Neural cell (in vitro differentiated cells): Measurements from ENCODE around the gene TMCC1. TPM values are rescaled to one million over a fixed set of nuclear protein-coding genes. Genes with fewer than 3 reads are reported as not detected.

Experiments used
- H2AFZ ChIP-seq: fragments of 200-600, 300-800 bp; sonication (generic), shearing (Covaris generic); 2 replicates; pipeline ENCODE4 v1.6.0; 2014; ENCODE audit warnings: low read depth, mild to moderate bottlenecking, antibody characterized with exemption, low read length, moderate library complexity
- H3F3A ChIP-seq: fragments of 200-600 bp; shearing (Covaris generic); 2 replicates; pipeline ENCODE4 v1.6.1; 2016; ENCODE audit warnings: mild to moderate bottlenecking, moderate library complexity, mixed read lengths, antibody characterized with exemption, low read length; ENCODE audit not compliant: insufficient read depth, poor library complexity, severe bottlenecking
- H3K27ac ChIP-seq: fragments of 200-600, 300-800 bp; sonication (generic), shearing (Covaris generic); 2 replicates; pipeline ENCODE4 v1.5.1; 2014; ENCODE audit warnings: mild to moderate bottlenecking, low read length, moderate library complexity
- H3K27me3 ChIP-seq: fragments of 300-800, 200-600 bp; sonication (generic), shearing (Covaris generic); 2 replicates; pipeline ENCODE4 v1.6.0; 2014; ENCODE audit warnings: mild to moderate bottlenecking, low read depth, low read length, moderate library complexity; ENCODE audit not compliant: insufficient read depth
- H3K36me3 ChIP-seq: fragments of 300-800, 200-600 bp; sonication (generic), shearing (Covaris generic); 2 replicates; pipeline ENCODE4 v1.5.1; 2014; ENCODE audit warnings: mild to moderate bottlenecking, antibody characterized with exemption, low read length, moderate library complexity; ENCODE audit not compliant: insufficient read depth
- H3K4me2 ChIP-seq: fragments of 300-800, 200-600 bp; sonication (generic), shearing (Covaris generic); 2 replicates; pipeline ENCODE4 v1.6.0; 2014; ENCODE audit warnings: mild to moderate bottlenecking, low read length
- H3K4me3 ChIP-seq: fragments of 300-800, 200-600 bp; sonication (generic), shearing (Covaris generic); 2 replicates; pipeline ENCODE4 v1.5.1; 2014; ENCODE audit warnings: mild to moderate bottlenecking, low read length, moderate library complexity
- H3K79me2 ChIP-seq: fragments of 200-600 bp; shearing (Covaris generic); replicated peaks from 2 replicates; pipeline ENCODE4 v1.6.0; 2014; ENCODE audit warnings: mild to moderate bottlenecking, low read length, moderate library complexity; ENCODE audit not compliant: insufficient read depth
- H3K9ac ChIP-seq: fragments of 300-800, 200-600 bp; sonication (generic), shearing (Covaris generic); 2 replicates; pipeline ENCODE4 v1.6.1; 2016; ENCODE audit warnings: mild to moderate bottlenecking, low read length, mixed read lengths
- H3K9me2 ChIP-seq: fragments of 200-600 bp; shearing (Covaris generic); 2 replicates; pipeline ENCODE4 v1.6.1; 2016; ENCODE audit warnings: mild to moderate bottlenecking, low read length, mixed read lengths; ENCODE audit not compliant: insufficient read depth
- H3K9me3 ChIP-seq: fragments of 200-600, 300-800 bp; sonication (generic), shearing (Covaris generic); 2 replicates; pipeline ENCODE4 v1.6.1; 2016; ENCODE audit warnings: mild to moderate bottlenecking, mixed run types, low read length, moderate library complexity, mixed read lengths
- H4K20me1 ChIP-seq: fragments of 200-600 bp; shearing (Covaris generic); 2 replicates; pipeline ENCODE4 v1.6.1; 2016; ENCODE audit warnings: mild to moderate bottlenecking, mixed run types; ENCODE audit not compliant: insufficient read depth
- EP300 ChIP-seq: fragments of 450-650 bp; conservative IDR thresholded peaks from 2 replicates; pipeline ENCODE4 v1.6.1; 2014; ENCODE audit warnings: antibody characterized with exemption, mild to moderate bottlenecking, moderate library complexity; ENCODE audit not compliant: poor library complexity, severe bottlenecking
- EZH2 ChIP-seq: fragments of 200-600, 300-800 bp; shearing (Covaris generic), sonication (generic); IDR thresholded peaks from 2 replicates; pipeline ENCODE4 v1.6.1; 2014; ENCODE audit warnings: antibody characterized with exemption, low read length, borderline replicate concordance, mild to moderate bottlenecking; ENCODE audit not compliant: insufficient read depth, poor library complexity, severe bottlenecking
- MXI1 ChIP-seq: fragments of 450-650 bp; conservative IDR thresholded peaks from 2 replicates; pipeline ENCODE4 v1.6.1; 2014; ENCODE audit warnings: antibody characterized with exemption, mild to moderate bottlenecking; ENCODE audit not compliant: poor library complexity, severe bottlenecking
- POLR2AphosphoS5 ChIP-seq: IDR thresholded peaks from 2 replicates; pipeline ENCODE4 v1.6.1; 2012
- RAD21 ChIP-seq: fragments of 450-650 bp; conservative IDR thresholded peaks from 2 replicates; pipeline ENCODE4 v1.6.1; 2014; ENCODE audit warnings: antibody characterized with exemption, mild to moderate bottlenecking, moderate library complexity
- SMC3 ChIP-seq: fragments of 450-650 bp; conservative IDR thresholded peaks from 2 replicates; pipeline ENCODE4 v1.6.1; 2014; ENCODE audit warnings: antibody characterized with exemption, mild to moderate bottlenecking, moderate library complexity; ENCODE audit not compliant: poor library complexity
- TAF1 ChIP-seq: IDR thresholded peaks from 2 replicates; pipeline ENCODE4 v1.6.1; 2012; ENCODE audit warnings: low read depth
- polyA plus RNA-seq: library from polyadenylated mRNA; depleted of rRNA; stranded (reverse); fragments of >200 nt; gene quantifications from 2 replicates; pipeline ENCODE4 v1.2.3, GENCODE V29; 2014
- TF ChIP-seq, protein P1 (sequence below): fragments of 450-650 bp; IDR thresholded peaks from 2 replicates; pipeline ENCODE4 v1.5.1; 2014; ENCODE audit warnings: antibody characterized with exemption, mild to moderate bottlenecking, moderate library complexity; ENCODE audit not compliant: poor library complexity, severe bottlenecking
- TF ChIP-seq, protein P2 (sequence below): IDR thresholded peaks from 2 replicates; pipeline ENCODE4 v1.6.1; 2012; ENCODE audit warnings: borderline replicate concordance

Gene TMCC1
- polyA plus RNA-seq, 1 donor from 2014 or later, result 25.0 TPM

DNA sequence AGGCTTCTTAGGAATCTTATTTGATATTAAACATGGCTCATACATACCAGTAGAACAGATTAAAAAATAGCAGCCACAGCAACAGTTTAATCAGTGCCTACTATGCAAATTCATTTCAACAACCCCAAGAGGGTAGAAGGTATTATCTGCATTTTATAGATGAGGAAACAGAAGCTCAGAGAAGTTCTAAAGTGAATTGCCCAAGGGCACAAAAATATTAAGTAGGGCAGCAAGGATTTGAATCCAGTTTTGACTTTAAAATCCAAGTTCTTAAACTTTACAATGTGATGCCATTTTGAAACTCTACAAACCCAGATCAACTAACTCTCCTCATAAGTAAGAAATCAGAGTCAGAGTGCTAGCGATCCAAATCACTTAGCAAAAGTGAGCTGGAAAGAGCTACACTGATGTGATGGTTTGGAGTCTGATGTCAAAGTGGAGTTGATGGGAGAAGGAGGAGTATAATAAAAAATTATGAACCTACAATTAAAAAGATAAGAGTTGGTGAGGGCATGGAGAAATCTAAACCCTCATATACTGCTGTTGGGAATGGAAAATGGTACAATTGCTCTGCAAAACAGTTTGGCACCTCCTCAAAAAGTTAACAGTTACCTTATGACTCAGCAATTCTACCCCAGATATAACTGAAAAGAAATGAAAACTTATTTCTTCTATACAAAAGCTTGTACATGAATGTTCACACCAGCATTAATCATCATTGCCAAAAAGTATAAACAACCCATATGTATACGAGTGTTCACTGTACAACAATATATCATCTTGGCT lies 236.1 kb downstream of the TMCC1 start:
- Histone ChIP-seq H3K4me3 (no peak overlapping the region), H3K27ac (no peak overlapping the region), H2AFZ (no peak overlapping the region), H3K79me2 (peaks cover 5% of the 10 kb centered on the region), H3K9me3 (no peaks in the 10 kb centered on the region), H3K4me2 (no peak overlapping the region), H3K9ac (no peak overlapping the region), H3F3A (no peaks in the 10 kb centered on the region), H3K36me3 (no peaks in the 10 kb centered on the region), H4K20me1 (peaks cover 3% of the 10 kb centered on the region), H3K27me3 (no peaks in the 10 kb centered on the region), H3K9me2 (no peaks in the 10 kb centered on the region)
- no peak for TF ChIP-seq MXI1
- TF ChIP-seq TAF1, result no peak
- no peak for TF ChIP-seq EZH2
- no peak for TF ChIP-seq SMC3
- TF ChIP-seq RAD21, result no peak
- no peak for TF ChIP-seq EP300
- TF ChIP-seq, protein P1, sequence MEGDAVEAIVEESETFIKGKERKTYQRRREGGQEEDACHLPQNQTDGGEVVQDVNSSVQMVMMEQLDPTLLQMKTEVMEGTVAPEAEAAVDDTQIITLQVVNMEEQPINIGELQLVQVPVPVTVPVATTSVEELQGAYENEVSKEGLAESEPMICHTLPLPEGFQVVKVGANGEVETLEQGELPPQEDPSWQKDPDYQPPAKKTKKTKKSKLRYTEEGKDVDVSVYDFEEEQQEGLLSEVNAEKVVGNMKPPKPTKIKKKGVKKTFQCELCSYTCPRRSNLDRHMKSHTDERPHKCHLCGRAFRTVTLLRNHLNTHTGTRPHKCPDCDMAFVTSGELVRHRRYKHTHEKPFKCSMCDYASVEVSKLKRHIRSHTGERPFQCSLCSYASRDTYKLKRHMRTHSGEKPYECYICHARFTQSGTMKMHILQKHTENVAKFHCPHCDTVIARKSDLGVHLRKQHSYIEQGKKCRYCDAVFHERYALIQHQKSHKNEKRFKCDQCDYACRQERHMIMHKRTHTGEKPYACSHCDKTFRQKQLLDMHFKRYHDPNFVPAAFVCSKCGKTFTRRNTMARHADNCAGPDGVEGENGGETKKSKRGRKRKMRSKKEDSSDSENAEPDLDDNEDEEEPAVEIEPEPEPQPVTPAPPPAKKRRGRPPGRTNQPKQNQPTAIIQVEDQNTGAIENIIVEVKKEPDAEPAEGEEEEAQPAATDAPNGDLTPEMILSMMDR, result no peak
- TF ChIP-seq, protein P2, sequence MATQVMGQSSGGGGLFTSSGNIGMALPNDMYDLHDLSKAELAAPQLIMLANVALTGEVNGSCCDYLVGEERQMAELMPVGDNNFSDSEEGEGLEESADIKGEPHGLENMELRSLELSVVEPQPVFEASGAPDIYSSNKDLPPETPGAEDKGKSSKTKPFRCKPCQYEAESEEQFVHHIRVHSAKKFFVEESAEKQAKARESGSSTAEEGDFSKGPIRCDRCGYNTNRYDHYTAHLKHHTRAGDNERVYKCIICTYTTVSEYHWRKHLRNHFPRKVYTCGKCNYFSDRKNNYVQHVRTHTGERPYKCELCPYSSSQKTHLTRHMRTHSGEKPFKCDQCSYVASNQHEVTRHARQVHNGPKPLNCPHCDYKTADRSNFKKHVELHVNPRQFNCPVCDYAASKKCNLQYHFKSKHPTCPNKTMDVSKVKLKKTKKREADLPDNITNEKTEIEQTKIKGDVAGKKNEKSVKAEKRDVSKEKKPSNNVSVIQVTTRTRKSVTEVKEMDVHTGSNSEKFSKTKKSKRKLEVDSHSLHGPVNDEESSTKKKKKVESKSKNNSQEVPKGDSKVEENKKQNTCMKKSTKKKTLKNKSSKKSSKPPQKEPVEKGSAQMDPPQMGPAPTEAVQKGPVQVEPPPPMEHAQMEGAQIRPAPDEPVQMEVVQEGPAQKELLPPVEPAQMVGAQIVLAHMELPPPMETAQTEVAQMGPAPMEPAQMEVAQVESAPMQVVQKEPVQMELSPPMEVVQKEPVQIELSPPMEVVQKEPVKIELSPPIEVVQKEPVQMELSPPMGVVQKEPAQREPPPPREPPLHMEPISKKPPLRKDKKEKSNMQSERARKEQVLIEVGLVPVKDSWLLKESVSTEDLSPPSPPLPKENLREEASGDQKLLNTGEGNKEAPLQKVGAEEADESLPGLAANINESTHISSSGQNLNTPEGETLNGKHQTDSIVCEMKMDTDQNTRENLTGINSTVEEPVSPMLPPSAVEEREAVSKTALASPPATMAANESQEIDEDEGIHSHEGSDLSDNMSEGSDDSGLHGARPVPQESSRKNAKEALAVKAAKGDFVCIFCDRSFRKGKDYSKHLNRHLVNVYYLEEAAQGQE, result no peak
- no peak for TF ChIP-seq POLR2AphosphoS5

DNA sequence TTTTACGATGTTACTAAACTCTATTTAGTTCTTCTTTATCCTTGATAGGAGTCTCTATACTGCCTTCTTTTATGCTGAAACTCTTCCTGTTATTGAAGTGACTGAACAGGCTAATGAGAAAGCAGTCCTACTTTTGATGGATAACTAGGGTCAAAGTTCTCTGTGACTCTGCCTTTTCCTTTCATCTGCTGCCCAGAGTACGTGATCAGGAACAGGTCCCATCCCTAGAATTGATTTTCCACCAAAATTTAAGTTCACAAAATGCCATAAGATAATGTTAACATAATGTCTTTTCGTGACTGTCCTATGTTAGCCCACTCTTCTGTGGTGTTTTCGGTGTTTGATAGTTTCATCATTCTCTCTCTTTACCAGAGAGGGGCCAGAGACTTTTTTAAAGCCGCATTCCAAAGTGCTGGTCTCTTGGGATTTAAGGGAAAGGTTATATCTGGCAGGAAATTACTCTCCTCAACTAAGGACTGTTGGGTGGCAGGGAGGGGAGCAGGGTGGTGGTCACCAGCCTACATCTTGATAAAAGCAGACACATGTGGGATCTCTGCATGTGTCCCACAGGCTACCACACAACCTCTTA lies 236.8 kb downstream of the TMCC1 start:
- Histone ChIP-seq H3K79me2 (peaks cover 4% of the 10 kb centered on the region), H3K9me2 (no peaks in the 10 kb centered on the region), H3K9ac (no peak overlapping the region), H3K27ac (no peak overlapping the region), H4K20me1 (peaks cover 7% of the 10 kb centered on the region), H3K4me3 (no peak overlapping the region), H2AFZ (no peak overlapping the region), H3K36me3 (no peaks in the 10 kb centered on the region), H3F3A (no peaks in the 10 kb centered on the region), H3K9me3 (no peaks in the 10 kb centered on the region), H3K4me2 (no peak overlapping the region), H3K27me3 (no peaks in the 10 kb centered on the region)
- TF ChIP-seq RAD21, result no peak
